ENCODE results near the gene TGM1.

DNA sequence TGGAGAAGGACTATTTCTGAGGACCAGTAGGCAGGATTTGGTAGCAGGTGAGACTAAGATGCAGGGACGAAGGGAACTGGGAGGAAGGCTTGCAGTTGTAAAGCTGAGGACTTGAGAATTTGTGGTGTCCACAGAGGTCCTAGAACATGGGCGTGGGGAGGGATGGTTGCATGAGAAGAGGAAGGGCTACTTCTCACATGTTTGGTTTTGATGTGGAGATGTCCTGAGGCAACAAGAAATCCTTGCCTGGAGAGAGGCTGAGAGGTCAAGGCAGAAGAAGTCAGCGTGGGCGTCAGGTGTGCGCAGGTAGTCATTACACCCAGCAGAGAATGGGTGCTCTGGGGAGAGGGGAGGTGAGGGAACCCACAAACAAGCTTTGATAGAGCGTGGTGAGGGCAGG, 14.1 kb upstream of the TGM1 start:
- TF ChIP-seq ZNF645 (tag by site-specific recombination; IDR thresholded peaks at IDR 0.05): no peak
- no peak for TF ChIP-seq ZNF610 (tag by site-specific recombination; IDR thresholded peaks at IDR 0.05; ENCODE audit: borderline replicate concordance)
- TF ChIP-seq ZBTB8A (tag by site-specific recombination; IDR thresholded peaks at IDR 0.05): no peak
- TF ChIP-seq HOXD13 (CRISPR knock-in tag; IDR thresholded peaks at IDR 0.05; ENCODE audit: borderline replicate concordance): no peak
- TF ChIP-seq ZEB2 (tag by site-specific recombination; IDR thresholded peaks at IDR 0.05): no peak
- no peak for TF ChIP-seq REPIN1 (tag by site-specific recombination; IDR thresholded peaks at IDR 0.05; ENCODE audit: low read depth)
- no peak for TF ChIP-seq CTCF (tag by site-specific recombination; IDR thresholded peaks at IDR 0.05)
- TF ChIP-seq BCL11A (tag by site-specific recombination; IDR thresholded peaks at IDR 0.05; ENCODE audit: low read depth): no peak
- TF ChIP-seq ZNF423 (tag by site-specific recombination; IDR thresholded peaks at IDR 0.05): no peak
- no peak for TF ChIP-seq ZFP3 (tag by site-specific recombination; IDR thresholded peaks at IDR 0.05; ENCODE audit: low read depth)

All from HEK293 (cell line).